IMR-90 (cell line): ENCODE results near the gene TERB1. TPM values are rescaled to one million over a fixed set of nuclear protein-coding genes. Genes with fewer than 3 reads are reported as not detected.

Experiments used
- ATAC-seq: fragments of 200-7000 bp; cut with Tn5 transposase; 2 replicates; pipeline ENCODE4 v1.9.1; 2020; ENCODE audit warnings: low read depth, mild to moderate bottlenecking, moderate library complexity
- BruUV-seq: library from RNA; stranded (reverse); fragments of 400-500 nt; replicated peaks from 2 replicates; lab custom pipeline; 2021; lab: Mats Ljungman, UMichigan
- CTCF ChIA-PET: fragments of 300-600 bp; formaldehyde crosslinking; extraction: SDS; loops from one replicate; lab custom pipeline; 2021; ENCODE audit warnings: antibody characterized with exemption; lab: Yijun Ruan, JAX
- POLR2A ChIA-PET: fragments of 300-600 bp; sonication (Branson Sonifier 250); formaldehyde crosslinking; loops from one replicate; lab custom pipeline; 2022; ENCODE audit warnings: antibody characterized with exemption; ENCODE audit not compliant: unreplicated experiment; lab: Charles Lee
- DNase-seq: peaks from one replicate; pipeline ENCODE4 v3.0.0; 2013
- H2AFZ ChIP-seq: replicated peaks from 2 replicates; pipeline ENCODE3; 2013; ENCODE audit warnings: low read length, mild to moderate bottlenecking; ENCODE audit not compliant: poor library complexity
- H2AK5ac ChIP-seq: 2 replicates; pipeline ENCODE4 v1.6.1; 2013; ENCODE audit warnings: low read depth, low read length, inconsistent platforms
- H2AK9ac ChIP-seq: replicated peaks from 2 replicates; pipeline ENCODE3; 2013; ENCODE audit warnings: mild to moderate bottlenecking, low read depth, low read length, moderate library complexity; ENCODE audit not compliant: poor library complexity
- H2BK120ac ChIP-seq: 2 replicates; pipeline ENCODE4 v1.6.1; 2013; ENCODE audit warnings: low read depth, low read length, inconsistent platforms
- H2BK15ac ChIP-seq: 3 replicates; pipeline ENCODE4 v1.6.1; 2013; ENCODE audit warnings: low read depth, low read length, inconsistent platforms
- H2BK20ac ChIP-seq: 2 replicates; pipeline ENCODE4 v1.6.1; 2013; ENCODE audit warnings: low read depth, mild to moderate bottlenecking, inconsistent platforms, low read length, moderate library complexity
- H2BK5ac ChIP-seq: 2 replicates; pipeline ENCODE4 v1.6.1; 2013; ENCODE audit warnings: mild to moderate bottlenecking, low read depth, low read length, inconsistent platforms; ENCODE audit not compliant: poor library complexity, severe bottlenecking
- H3K14ac ChIP-seq: replicated peaks from 2 replicates; pipeline ENCODE4 v1.6.1; 2013; ENCODE audit warnings: low read depth, low read length, inconsistent platforms
- H3K18ac ChIP-seq: 2 replicates; pipeline ENCODE4 v1.6.1; 2013; ENCODE audit warnings: low read depth, low read length, control low read depth
- H3K23ac ChIP-seq: 2 replicates; pipeline ENCODE4 v1.6.1; 2013; ENCODE audit warnings: low read depth, low read length, inconsistent platforms
- H3K27ac ChIP-seq: 2 replicates; pipeline ENCODE4 v1.5.1; 2013; ENCODE audit warnings: mild to moderate bottlenecking, control low read depth, low read length; ENCODE audit not compliant: insufficient read depth
- H3K27me3 ChIP-seq: 2 replicates; pipeline ENCODE4 v1.6.1; 2013; ENCODE audit warnings: low read length; ENCODE audit not compliant: control insufficient read depth, insufficient read depth
- H3K36me3 ChIP-seq: 2 replicates; pipeline ENCODE4 v1.6.1; 2013; ENCODE audit warnings: low read length, mixed read lengths; ENCODE audit not compliant: control insufficient read depth, insufficient read depth
- H3K4ac ChIP-seq: 2 replicates; pipeline ENCODE4 v1.6.1; 2013; ENCODE audit warnings: low read depth, low read length, inconsistent platforms
- H3K4me1 ChIP-seq: 2 replicates; pipeline ENCODE4 v1.6.1; 2013; ENCODE audit warnings: low read length, mixed read lengths; ENCODE audit not compliant: control insufficient read depth, insufficient read depth
- H3K4me2 ChIP-seq: 2 replicates; pipeline ENCODE4 v1.6.1; 2013; ENCODE audit warnings: low read depth, mild to moderate bottlenecking, control low read depth, low read length, moderate library complexity
- H3K4me3 ChIP-seq: 2 replicates; pipeline ENCODE4 v1.5.1; 2013; ENCODE audit warnings: low read depth, mild to moderate bottlenecking, control low read depth, low read length, moderate library complexity; ENCODE audit not compliant: insufficient read depth
- H3K56ac ChIP-seq: 2 replicates; pipeline ENCODE4 v1.6.1; 2013; ENCODE audit warnings: low read length, inconsistent platforms; ENCODE audit not compliant: insufficient read depth; ENCODE audit errors: extremely low read depth
- H3K79me1 ChIP-seq, 2 experiments: 2 replicates each; pipeline ENCODE4 v1.6.1; 2013; ENCODE audit warnings: low read length in 2 of 2, inconsistent platforms in 1 of 2, low read depth in 1 of 2
- H3K9ac ChIP-seq: 2 replicates; pipeline ENCODE4 v1.6.1; 2013; ENCODE audit warnings: low read depth, low read length, control low read depth
- H3K9me1 ChIP-seq: 2 replicates; pipeline ENCODE4 v1.6.1; 2013; ENCODE audit warnings: low read length, inconsistent platforms; ENCODE audit not compliant: insufficient read depth
- H3K9me3 ChIP-seq: 2 replicates; pipeline ENCODE4 v1.6.1; 2013; ENCODE audit warnings: low read length; ENCODE audit not compliant: control insufficient read depth, insufficient read depth
- H4K20me1 ChIP-seq: 2 replicates; pipeline ENCODE4 v1.6.1; 2013; ENCODE audit warnings: low read length, inconsistent platforms; ENCODE audit not compliant: insufficient read depth
- H4K5ac ChIP-seq: 2 replicates; pipeline ENCODE4 v1.6.1; 2013; ENCODE audit warnings: mild to moderate bottlenecking, low read depth, low read length, control low read depth
- H4K8ac ChIP-seq, 2 experiments: 2 replicates each; pipeline ENCODE4 v1.6.1; 2013; ENCODE audit warnings: low read depth in 2 of 2, low read length in 2 of 2, control low read depth in 1 of 2, inconsistent platforms in 1 of 2
- H4K91ac ChIP-seq: 2 replicates; pipeline ENCODE4 v1.6.1; 2013; ENCODE audit warnings: low read depth, low read length, inconsistent platforms; ENCODE audit not compliant: insufficient read depth
- BHLHE40 ChIP-seq: fragments of 150-350 bp; IDR thresholded peaks from 2 replicates; pipeline ENCODE4 v1.6.1; 2016; ENCODE audit warnings: mild to moderate bottlenecking, low read depth, low read length
- CEBPB ChIP-seq: IDR thresholded peaks from 2 replicates; pipeline ENCODE4 v1.6.1; 2012; ENCODE audit warnings: low read depth, low read length, improper control_type of control experiment
- CHD1 ChIP-seq: IDR thresholded peaks from 2 replicates; pipeline ENCODE4 v1.6.1; 2012; ENCODE audit warnings: low read depth, low read length, improper control_type of control experiment
- CTCF ChIP-seq: conservative IDR thresholded peaks from 2 replicates; pipeline ENCODE4 v1.5.1; 2012; ENCODE audit warnings: mild to moderate bottlenecking, low read depth, low read length, improper control_type of control experiment
- FOS ChIP-seq: fragments of 150-350 bp; IDR thresholded peaks from 2 replicates; pipeline ENCODE4 v1.6.1; 2016; ENCODE audit warnings: low read depth, low read length
- MAZ ChIP-seq: IDR thresholded peaks from 2 replicates; pipeline ENCODE4 v1.6.1; 2012; ENCODE audit warnings: low read depth, mild to moderate bottlenecking, low read length, improper control_type of control experiment, moderate library complexity, borderline replicate concordance
- WGBS, 2 experiments: methylation state at CpG; one replicate each; pipeline versions ENCODE4 v1.1.5 to v1.1.7; 2013; ENCODE audit warnings: missing lambda C conversion rate in 2 of 2; ENCODE audit not compliant: insufficient read length in 1 of 2; ENCODE audit errors: extremely low coverage in 2 of 2; 5-methylcytosine and 5-hydroxymethylcytosine counted together
- dilution Hi-C: fragments of 300-500 bp; cut with HindIII; formaldehyde crosslinking; loops from one replicate; pipeline ENCODE4 v1.14.3; 2018; ENCODE audit warnings: low sequenced_read_pairs; ENCODE audit not compliant: unreplicated experiment
- in situ Hi-C: fragments of 300-500 bp; cut with MboI; formaldehyde crosslinking; loops from 3 replicates; pipeline ENCODE4 v1.14.3; 2019; ENCODE audit warnings: low sequenced_read_pairs, inconsistent platforms, mixed read lengths
- intact Hi-C: fragments of 100-400 bp; cut with micrococcal nuclease; formaldehyde crosslinking; loops from 2 replicates; pipeline ENCODE4 v1.10.0; 2022
- polyA plus RNA-seq, 3 experiments: library from polyadenylated mRNA; depleted of rRNA; stranded (reverse); fragments of >200 nt; gene quantifications; 2 replicates each; pipeline ENCODE4 v1.2.3, GENCODE V29; 2012; ENCODE audit warnings: low replicate concordance in 1 of 3
- total RNA-seq: library from RNA; depleted of rRNA; stranded (reverse); fragments of >200 nt; gene quantifications from 2 replicates; pipeline ENCODE4 v1.2.3, GENCODE V29; 2012

TERB1 gene
- total and polyA plus RNA-seq, 2 of the 4 experiments (the other 2 are of a cell fraction), result not detected

GRCh38 chr16:66844342-66845079 is 43.1 kb upstream of the TERB1 start, which contains the start of gene CA7 (continued):
- TF ChIP-seq CTCF, result no peak

- Histone ChIP-seq H3K36me3 (no peaks in the 10 kb centered on the region), H3K4me2 (no peak overlapping the region), H2BK20ac (no peak overlapping the region), H3K4ac (no peak overlapping the region), H3K23ac (no peak overlapping the region), H3K9ac (no peak overlapping the region), H4K20me1 (no peaks in the 10 kb centered on the region), H4K8ac (no peak overlapping the region), H3K14ac (no peak overlapping the region), H4K5ac (no peak overlapping the region), H2AK9ac (no peak overlapping the region), H2BK120ac (no peak overlapping the region), H3K18ac (no peak overlapping the region), H3K9me1 (0 out of 2 replicates have a peak, but pooled peaks cover 3% of the 10 kb centered on the region), H3K27ac (no peak overlapping the region), H3K4me1 (no peaks in the 10 kb centered on the region; the same call in 1 of the 2 replicates), H3K9me3 (no peaks in the 10 kb centered on the region), H4K91ac (no peak overlapping the region), H2BK15ac (no peak overlapping the region), H3K27me3 (peaks cover 77% of the 10 kb centered on the region), H2BK5ac (no peak overlapping the region), H3K79me1 (no peaks in the 10 kb centered on the region), H2AK5ac (no peak overlapping the region), H2AFZ (no peak overlapping the region), H3K56ac (no peak overlapping the region), H3K4me3 (no peak overlapping the region)
- dilution Hi-C loops, result no loop called here
- ChIA-PET POLR2A (no interaction called here), CTCF (interaction anchor here (3.0 kb wide), 1 partner anchor 13 kb away, joined by 13 read pairs; the partner anchor contains the start of gene NAE1)
- in situ Hi-C loops, result no loop called here
- TF ChIP-seq BHLHE40 (no peak), CHD1 (no peak), FOS (no peak), CEBPB (no peak), MAZ (no peak)
- no TSS peak for BruUV-seq
- WGBS, 2 experiments, result no CpG with 5 or more reads among the region's 14 CpGs
- intact Hi-C loops, result no loop called here
- DNase-seq (no peak), ATAC-seq (no peak)
Measured at GRCh38 chr16:66844009-66844341, 42.6 kb upstream of the TERB1 start.
